Psoas muscle (tissue), 8 donors: ENCODE measurements around the gene KIRREL3. TPM values are rescaled to one million over a fixed set of nuclear protein-coding genes. Genes with fewer than 3 reads are reported as not detected.
A peak's percentile ranks its signal among the peaks of the same experiment; 100 is the strongest.

Experiments used
- ATAC-seq, 4 donors: fragments of 200-7000 bp; cut with Tn5 transposase; one replicate each; pipeline ENCODE4 v1.9.1; 2020; ENCODE audit warnings: moderate library complexity in 3 of 4, mild to moderate bottlenecking in 2 of 4
- DNase-seq, 2 donors: peaks; one replicate each; pipeline ENCODE4 v3.0.0-alpha.2; 2020
- H3K27ac ChIP-seq: fragments of 200-600 bp; one replicate; pipeline ENCODE4 v1.8.0; 2022
- H3K27me3 ChIP-seq, 3 donors: fragments of 200-600 bp in 1 of 3; one replicate each; pipeline versions ENCODE4 v1.6.1 to v1.8.0; 2013 to 2022; ENCODE audit warnings: low read length in 2 of 3, mild to moderate bottlenecking in 2 of 3, moderate library complexity in 1 of 3; ENCODE audit not compliant: insufficient read depth in 3 of 3
- H3K36me3 ChIP-seq, 2 donors: fragments of 200-600 bp in 1 of 2; one replicate each; pipeline versions ENCODE4 v1.6.1 to v1.8.0; 2013 to 2022; ENCODE audit warnings: low read depth in 1 of 2, mild to moderate bottlenecking in 1 of 2, moderate library complexity in 1 of 2; ENCODE audit not compliant: insufficient read depth in 1 of 2
- H3K4me1 ChIP-seq: fragments of 200-600 bp; one replicate; pipeline ENCODE4 v1.8.0; 2022
- H3K4me3 ChIP-seq: fragments of 200-600 bp; one replicate; pipeline ENCODE4 v1.8.0; 2022; ENCODE audit warnings: mild to moderate bottlenecking
- H3K9me3 ChIP-seq: fragments of 200-600 bp; one replicate; pipeline ENCODE4 v1.8.0; 2022
- whole genome bisulfite sequencing, 3 donors: extraction: QIAGEN DNeasy Blood & Tissue Kit; methylation state at CpG; one replicate each; pipeline versions ENCODE4 v1.1.6 to v1.1.7; 2013; 5-methylcytosine and 5-hydroxymethylcytosine counted together
- intact Hi-C, 2 donors: fragments of 100-400 bp; cut with DNase I; formaldehyde crosslinking; loops; one replicate each; pipeline versions ENCODE4 v1.11.0 to v1.14.2; 2022
- polyA plus RNA-seq, 3 donors: library from polyadenylated mRNA; stranded (reverse); fragments of 200-250 nt; gene quantifications; one replicate each; pipeline ENCODE4 v1.2.3, GENCODE V29; 2013
- total RNA-seq, 4 donors: library from RNA; stranded (reverse); fragmentation: NEBNext Ultra II Directional in 2 of 4; extraction: Animal tissue kit (Norgen Biotek cat#: 25700) in 2 of 4; gene quantifications; one replicate each; pipeline versions ENCODE4 v1.2.1 to v1.2.4, GENCODE V29; 2021 to 2023
- TF ChIP-seq, protein P1 (sequence below): fragments of 200-600 bp; IDR thresholded peaks from one replicate; pipeline ENCODE4 v1.8.0; 2022; ENCODE audit warnings: antibody characterized with exemption
- donor health status: healthy with polysubstance abuse.
- donor health status: DM: no; HTN: no; CAD: no; lungs with moderate emphysema.
- donor health status: Bipolar disorder and iron deficiency.
- donor health status: healthy.
- donor health status: DM: yes; HTN: yes; CAD: no.
- donor health status: DM: no; HTN: no; CAD: no.
- donor health status: DM: no; HTN: no; CAD: no.
- donor health status: DM: yes; HTN: yes; CAD: no.

KIRREL3 gene
- total and polyA plus RNA-seq, 7 donors = 0.04 TPM; not detected in 6

DNA sequence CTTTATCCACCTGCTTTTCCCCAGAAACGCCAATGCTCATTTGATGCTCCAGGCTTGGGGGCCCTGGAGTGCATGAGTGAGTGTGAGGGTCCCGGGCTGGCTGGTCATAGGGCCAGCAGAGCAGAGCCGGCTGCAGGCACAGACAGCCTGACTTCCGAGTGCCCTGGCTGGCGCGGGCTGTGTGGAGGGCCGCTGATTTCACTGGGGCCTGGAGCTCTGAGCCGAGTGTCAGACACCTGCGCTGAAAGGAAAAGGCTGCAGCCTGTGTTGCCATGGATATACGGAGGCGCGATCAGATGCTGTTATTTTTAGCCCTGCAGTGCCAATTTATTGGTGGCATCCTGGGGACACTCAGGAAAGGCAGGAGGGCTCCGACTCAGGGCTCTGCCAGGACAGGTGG is 557.5 kb downstream of the KIRREL3 start:
- H3K4me3 ChIP-seq = no peak overlapping the region
- no peaks in the 10 kb centered on the region for H3K9me3 ChIP-seq
- peaks cover 0 to 1% (median 0%) of the 10 kb centered on the region in 3 donors for H3K27me3 ChIP-seq
- DNase-seq = no peak
- H3K36me3 ChIP-seq = no peaks in the 10 kb centered on the region
- TF ChIP-seq, protein P1, sequence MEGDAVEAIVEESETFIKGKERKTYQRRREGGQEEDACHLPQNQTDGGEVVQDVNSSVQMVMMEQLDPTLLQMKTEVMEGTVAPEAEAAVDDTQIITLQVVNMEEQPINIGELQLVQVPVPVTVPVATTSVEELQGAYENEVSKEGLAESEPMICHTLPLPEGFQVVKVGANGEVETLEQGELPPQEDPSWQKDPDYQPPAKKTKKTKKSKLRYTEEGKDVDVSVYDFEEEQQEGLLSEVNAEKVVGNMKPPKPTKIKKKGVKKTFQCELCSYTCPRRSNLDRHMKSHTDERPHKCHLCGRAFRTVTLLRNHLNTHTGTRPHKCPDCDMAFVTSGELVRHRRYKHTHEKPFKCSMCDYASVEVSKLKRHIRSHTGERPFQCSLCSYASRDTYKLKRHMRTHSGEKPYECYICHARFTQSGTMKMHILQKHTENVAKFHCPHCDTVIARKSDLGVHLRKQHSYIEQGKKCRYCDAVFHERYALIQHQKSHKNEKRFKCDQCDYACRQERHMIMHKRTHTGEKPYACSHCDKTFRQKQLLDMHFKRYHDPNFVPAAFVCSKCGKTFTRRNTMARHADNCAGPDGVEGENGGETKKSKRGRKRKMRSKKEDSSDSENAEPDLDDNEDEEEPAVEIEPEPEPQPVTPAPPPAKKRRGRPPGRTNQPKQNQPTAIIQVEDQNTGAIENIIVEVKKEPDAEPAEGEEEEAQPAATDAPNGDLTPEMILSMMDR = no peak
- intact Hi-C loops = loop anchor here in 1 of 2 donors (5.0 kb wide), 2 partner anchors 39 to 904 kb away; no protein-coding TSS in a partner anchor
- no peaks in the 10 kb centered on the region for H3K4me1 ChIP-seq
- ATAC-seq = no peak
- no peak overlapping the region for H3K27ac ChIP-seq
- 53 to 62% (median 61%) methylated on average over 13 of the region's 13 CpGs for WGBS, 3 donors

DNA sequence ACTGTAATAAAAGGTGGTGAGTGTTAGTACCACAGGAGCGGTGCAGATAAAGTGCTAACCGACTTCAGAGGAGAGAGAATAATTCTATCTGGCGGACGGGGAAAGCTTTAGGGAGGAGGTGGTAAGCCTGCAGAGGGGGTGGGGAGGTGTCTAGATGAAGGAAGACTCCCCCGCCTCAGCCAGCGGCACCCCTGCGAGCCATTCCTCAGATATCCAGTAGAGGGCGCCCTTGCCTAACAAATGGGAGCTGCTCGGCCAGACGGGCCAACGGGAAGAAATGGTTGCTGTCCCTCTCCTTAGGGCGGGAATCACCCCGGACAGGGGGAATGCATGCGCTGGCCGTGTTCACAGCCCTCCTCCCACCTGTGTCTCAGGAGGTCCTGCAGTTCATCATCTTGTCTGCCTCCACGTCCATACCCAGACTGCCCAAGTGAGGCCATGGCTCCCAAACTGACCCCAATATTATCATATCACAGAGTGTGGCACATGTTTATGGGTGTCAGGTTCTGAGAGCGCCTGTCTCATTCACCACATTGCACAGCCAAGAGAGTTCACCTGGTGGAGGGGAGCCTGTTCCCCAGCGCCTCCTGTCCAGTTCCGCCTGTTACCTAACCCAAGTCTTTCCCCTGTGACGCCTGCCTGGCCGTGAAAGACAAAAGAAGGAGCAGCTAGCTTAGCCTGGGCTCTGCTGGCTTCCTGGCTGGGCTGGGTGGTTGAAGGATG is 559.6 kb downstream of the KIRREL3 start:
- 21 to 24% (median 23%) methylated on average over 21 of the region's 21 CpGs for WGBS, 3 donors
- DNase-seq (peak; percentile 74 to 86), ATAC-seq (peak; percentile 82 to 96 (median 87))
- Histone ChIP-seq H3K27me3 (peaks cover 0 to 1% (median 0%) of the 10 kb centered on the region in 3 donors), H3K4me1 (no peaks in the 10 kb centered on the region), H3K4me3 (no peak overlapping the region), H3K9me3 (no peaks in the 10 kb centered on the region), H3K36me3 (no peaks in the 10 kb centered on the region), H3K27ac (no peak overlapping the region)
- TF ChIP-seq, protein P1 = peak; percentile 97
- intact Hi-C loops = loop anchor here (2.0 to 5.0 kb wide), 6 partner anchors 40 to 906 kb away; no protein-coding TSS in a partner anchor

DNA sequence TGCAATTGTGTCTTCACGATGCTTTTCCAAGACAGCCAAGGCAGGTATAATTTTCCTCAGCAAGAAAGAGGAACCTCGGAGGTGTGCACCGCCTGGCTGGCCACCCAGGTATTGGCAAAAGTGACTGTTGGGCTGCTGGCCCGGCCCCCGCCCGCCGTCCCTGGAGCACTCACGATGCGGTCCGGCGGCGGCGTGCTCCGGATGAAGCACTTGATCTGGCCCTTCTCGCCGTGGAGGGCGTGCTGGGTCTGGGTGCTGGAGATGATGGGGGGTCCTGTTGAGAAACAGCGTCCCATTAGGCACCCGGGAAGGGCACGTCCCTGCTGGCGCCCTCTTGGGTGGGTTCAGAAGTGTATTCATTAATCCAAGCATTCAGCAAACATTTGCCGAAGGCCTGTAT is 560.3 kb downstream of the KIRREL3 start:
- no peak for DNase-seq
- H3K27me3 ChIP-seq = peaks cover 0 to 1% (median 0%) of the 10 kb centered on the region in 3 donors
- no peak overlapping the region for H3K4me3 ChIP-seq
- no peaks in the 10 kb centered on the region for H3K36me3 ChIP-seq
- peak in 1 of 4 donors; percentile 7 for ATAC-seq
- 76 to 78% (median 78%) methylated on average over 22 of the region's 22 CpGs for WGBS, 3 donors
- H3K9me3 ChIP-seq = no peaks in the 10 kb centered on the region
- H3K4me1 ChIP-seq = no peaks in the 10 kb centered on the region
- no peak overlapping the region for H3K27ac ChIP-seq
- intact Hi-C loops = loop anchor here (2.0 to 5.0 kb wide), 6 partner anchors 41 to 907 kb away; no protein-coding TSS in a partner anchor
- TF ChIP-seq, protein P1 = no peak

DNA sequence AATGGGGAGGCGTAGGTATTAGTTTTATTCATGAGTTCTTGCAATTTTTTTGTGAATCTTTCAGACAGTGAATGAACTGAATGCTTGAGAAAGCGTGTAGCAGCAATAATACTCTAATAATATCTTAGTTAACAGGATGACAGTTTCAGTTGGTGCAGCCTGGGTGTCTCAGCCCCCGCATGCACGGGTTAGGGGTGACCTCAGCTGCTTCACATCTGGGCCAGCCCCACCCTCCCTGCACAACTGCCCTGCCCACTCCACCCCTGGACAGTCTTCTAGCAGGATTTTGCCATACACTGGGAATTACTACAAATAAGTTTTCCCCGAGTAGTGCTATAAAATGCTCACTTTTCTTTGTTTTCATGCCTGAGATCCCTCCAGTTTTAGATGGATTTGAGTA is 561.9 kb downstream of the KIRREL3 start:
- 41 to 53% (median 42%) methylated on average over 5 of the region's 5 CpGs for WGBS, 3 donors
- TF ChIP-seq, protein P1 = no peak
- Histone ChIP-seq H3K4me1 (no peaks in the 10 kb centered on the region), H3K9me3 (no peaks in the 10 kb centered on the region), H3K27me3 (peaks cover 0 to 1% (median 0%) of the 10 kb centered on the region in 3 donors), H3K4me3 (no peak overlapping the region), H3K36me3 (no peaks in the 10 kb centered on the region), H3K27ac (no peak overlapping the region)
- ATAC-seq (no peak), DNase-seq (peak in 1 of 2 donors; percentile 47)
- intact Hi-C loops = no loop called here
